DMS153 (cell line): ENCODE results near the gene ASIC3.

Experiments used
- DNase-seq: peaks from one replicate; lab custom pipeline; 2025; lab: John Stamatoyannopoulos, UW

ASIC3 gene

DNA sequence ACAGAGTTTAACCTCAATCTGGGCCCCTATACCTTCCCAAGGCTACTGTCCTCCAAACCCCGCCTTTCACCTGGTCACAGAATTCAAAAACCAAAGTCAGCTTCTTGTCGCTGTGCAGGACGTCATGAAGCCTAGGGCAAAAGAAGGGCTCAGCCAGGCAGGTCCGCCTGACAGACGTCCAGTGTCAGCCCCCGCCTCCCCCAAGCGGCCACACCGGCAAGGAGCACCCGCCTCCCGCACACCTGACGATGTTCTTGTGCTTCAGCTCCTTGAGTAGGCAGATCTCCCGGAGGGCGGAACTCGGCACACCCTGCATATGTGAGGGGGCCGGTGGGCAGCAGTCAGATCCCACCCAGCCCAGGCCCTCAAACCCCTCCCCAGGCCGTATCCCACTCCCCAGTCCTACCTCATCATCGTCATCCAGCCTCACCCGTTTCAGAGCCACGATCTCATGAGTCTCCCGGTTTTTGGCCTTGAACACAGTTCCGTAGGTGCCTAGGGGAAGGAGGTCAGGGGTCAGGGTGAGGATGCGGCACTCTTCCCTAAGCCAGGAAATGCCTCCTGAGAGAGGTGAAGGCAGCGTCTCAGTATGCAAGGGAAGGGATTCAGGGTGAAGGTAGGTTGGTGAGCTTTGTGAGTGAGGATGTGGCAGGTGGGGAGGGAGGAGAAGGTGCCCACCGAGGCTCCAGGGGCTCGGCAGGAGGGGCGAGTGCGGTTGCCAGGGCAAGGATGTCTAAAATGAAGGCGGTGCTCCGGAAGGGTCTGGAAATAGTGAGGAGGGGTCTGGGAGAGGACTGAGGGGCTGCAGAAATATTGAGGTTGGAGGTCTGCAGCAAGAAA is 8.6 kb downstream of the ASIC3 start:
- DNase-seq: no peak

DNA sequence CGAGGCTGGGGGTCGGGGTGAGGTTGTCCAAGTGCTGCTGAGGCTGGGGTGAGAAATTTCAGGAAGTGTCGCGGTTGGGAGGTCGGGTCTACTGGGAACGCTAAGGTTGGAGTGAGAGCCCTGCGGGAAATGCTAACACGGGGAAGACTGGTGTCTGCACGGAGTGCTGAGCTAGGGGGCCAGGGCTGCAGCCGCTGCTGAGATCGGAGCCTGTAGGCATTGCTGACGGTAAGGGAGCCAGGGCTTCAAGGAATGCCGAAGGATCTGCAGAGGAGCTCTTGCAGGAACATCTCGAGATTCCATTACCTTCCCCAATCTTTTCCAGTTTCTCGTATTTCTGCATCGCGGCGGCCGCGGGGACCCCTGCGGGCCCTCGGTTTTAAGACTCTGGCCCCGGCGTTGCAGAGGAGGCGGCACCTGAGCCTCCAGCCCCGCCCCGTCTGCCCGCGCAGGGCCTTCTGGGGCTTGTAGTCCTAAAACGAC is 9.2 kb downstream of the ASIC3 start, which contains the start of gene CDK5:
CDK5 (minus strand) TSS at position 392 of the 483 bp plus-strand sequence; CDS start at position 343, 49 bp downstream.
- no peak for DNase-seq

GRCh38 chr7:151057989-151058780 is 9.9 kb downstream of the ASIC3 start:
- DNase-seq: peak; percentile 100

GRCh38 chr7:151058781-151059366 is 10.5 kb downstream of the ASIC3 start:
- DNase-seq: no peak

GRCh38 chr7:151059367-151060112 is 11.2 kb downstream of the ASIC3 start, which contains the start of gene SLC4A2:
TSS of gene SLC4A2 (plus strand) at chr7:151059589. CDS start at chr7:151061988, 2,399 bp downstream.
- peak; percentile 8 for DNase-seq

- DNase-seq: no peak
Measured at GRCh38 chr7:151060113-151060415, 11.7 kb downstream of the ASIC3 start.

- DNase-seq: no peak
Measured at GRCh38 chr7:151060416-151061212, 12.3 kb downstream of the ASIC3 start.

- DNase-seq: no peak
Measured at GRCh38 chr7:151061213-151062110, 13.1 kb downstream of the ASIC3 start.

- no peak for DNase-seq
Measured at GRCh38 chr7:151062111-151062398, 13.7 kb downstream of the ASIC3 start.

DNA sequence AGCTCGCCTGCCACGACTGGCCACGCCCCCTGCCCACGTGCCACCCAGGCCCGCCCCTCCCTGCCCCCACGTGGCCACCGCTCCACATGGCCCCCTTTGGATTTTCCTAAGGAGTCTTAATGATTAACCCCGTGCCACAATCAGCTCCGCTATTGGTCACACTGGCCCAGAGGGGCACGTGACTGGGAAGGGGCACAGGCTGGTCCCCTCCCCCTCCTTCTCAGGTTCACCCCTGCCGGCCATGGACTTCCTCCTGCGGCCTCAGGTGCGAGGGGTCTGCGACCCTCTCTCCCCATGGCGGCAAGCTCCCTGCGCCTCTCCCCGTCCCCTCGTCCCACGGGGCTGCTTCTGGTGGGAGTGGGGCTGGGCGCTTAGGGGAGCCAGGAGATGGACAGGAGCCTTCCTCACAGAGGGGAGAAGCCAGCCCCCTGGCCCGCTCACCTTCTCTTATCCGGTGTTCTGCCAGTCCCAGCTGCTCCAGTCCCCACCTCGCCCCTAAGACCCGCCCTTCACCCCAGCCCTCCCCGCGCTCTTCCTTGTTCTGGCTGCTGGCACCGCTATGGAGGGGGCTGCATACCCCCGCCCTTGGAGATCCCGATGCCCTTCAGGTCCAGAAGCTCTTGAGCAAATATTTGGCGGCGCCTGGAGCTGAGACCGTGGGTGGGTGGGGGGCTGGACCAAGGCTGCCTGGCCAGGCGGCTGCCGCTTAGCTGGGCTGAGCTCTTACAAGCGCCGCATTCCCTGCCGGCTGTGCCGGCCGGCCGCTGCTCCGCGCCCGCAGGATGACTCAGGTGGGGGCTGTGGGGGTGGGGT is 14.3 kb downstream of the ASIC3 start:
- peak; percentile 1 for DNase-seq

- no peak for DNase-seq
Measured at GRCh38 chr7:151063212-151063561, 14.9 kb downstream of the ASIC3 start.

DNA sequence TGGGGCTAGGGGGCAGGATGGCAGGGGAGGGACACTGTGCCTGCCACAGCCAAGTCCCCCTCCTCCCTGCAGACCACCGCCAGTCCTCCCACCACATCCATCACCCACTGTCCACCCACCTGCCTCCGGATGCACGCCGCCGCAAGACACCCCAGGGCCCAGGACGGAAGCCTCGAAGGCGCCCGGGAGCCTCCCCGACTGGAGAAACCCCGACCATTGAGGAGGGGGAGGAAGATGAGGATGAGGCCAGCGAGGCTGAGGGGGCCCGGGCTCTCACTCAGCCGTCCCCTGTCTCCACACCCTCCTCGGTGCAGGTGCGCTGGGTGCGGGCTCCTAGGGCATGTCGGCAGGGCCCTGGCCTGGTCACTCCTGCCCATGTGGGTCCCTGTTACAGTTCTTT is 16.1 kb downstream of the ASIC3 start:
- no peak for DNase-seq

DNA sequence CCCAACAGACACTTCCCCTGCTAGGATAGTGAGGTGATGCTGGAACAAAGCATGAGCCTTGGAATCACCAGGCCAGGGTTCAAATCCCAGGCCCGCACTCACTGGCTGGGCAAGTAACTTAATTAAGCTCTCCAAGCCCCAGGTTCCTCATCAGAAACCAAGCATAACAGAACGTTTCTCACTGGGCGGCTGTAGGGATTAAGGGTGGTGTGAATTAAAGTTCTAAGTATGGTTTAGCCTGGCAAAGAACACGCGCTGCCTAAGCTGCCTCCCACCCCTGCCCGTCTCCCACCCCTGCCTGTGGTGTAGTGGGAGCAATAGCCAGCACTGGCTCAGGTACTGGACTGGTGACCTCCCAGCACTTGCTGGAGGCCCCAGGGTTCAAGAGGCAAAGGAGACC is 16.7 kb downstream of the ASIC3 start:
- no peak for DNase-seq

DNA sequence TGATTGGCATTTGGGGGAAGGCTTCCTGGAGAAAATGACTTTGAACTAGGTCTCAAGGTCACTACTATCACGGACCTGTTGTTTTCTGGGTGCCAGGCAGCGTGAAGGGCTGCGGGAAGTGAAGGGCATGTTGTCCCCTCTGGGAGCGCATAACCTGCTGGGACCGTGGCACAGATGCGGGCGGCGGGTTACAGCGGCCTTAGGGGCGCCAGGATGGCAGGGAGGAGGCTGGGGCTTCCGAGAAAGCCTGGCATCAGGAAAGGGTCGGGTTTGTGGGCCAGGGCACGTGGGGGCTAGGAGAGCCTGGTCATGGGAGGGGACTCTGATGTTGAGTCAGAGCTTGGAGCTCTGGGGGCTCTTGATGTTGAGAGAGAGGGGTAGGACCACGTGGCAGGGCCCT is 17.2 kb downstream of the ASIC3 start:
- DNase-seq: no peak

- DNase-seq: no peak
Measured at GRCh38 chr7:151066273-151066974, 18.1 kb downstream of the ASIC3 start.

- DNase-seq: no peak
Measured at GRCh38 chr7:151068069-151068773, 19.9 kb downstream of the ASIC3 start.

DNA sequence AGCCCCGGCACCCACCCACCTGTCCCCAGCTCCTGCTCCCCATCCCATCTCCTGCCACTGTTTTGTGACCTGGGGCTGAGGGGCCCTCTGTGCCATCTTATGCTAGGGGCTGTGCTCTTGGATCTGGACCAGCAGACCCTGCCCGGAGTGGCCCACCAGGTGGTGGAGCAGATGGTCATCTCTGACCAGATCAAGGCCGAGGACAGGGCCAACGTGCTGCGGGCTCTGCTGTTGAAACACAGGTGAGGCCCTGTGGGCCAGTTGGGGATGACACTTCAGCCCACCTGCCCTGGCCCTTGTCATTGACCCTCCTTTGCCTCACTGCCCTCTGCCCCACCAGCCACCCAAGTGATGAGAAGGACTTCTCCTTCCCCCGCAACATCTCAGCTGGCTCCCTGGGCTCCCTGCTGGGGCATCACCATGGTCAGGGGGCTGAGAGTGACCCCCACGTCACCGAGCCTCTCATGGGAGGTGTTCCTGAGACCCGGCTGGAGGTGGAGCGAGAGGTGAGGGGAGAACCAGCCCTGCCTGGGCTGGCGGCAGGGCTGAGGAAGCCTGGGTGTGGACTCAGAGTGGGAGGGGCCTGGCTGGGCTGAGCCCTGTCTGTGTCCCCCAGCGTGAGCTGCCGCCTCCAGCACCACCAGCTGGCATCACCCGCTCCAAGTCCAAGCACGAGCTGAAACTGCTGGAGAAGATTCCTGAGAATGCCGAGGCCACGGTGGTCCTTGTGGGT is 21.7 kb downstream of the ASIC3 start:
- no peak for DNase-seq

DNA sequence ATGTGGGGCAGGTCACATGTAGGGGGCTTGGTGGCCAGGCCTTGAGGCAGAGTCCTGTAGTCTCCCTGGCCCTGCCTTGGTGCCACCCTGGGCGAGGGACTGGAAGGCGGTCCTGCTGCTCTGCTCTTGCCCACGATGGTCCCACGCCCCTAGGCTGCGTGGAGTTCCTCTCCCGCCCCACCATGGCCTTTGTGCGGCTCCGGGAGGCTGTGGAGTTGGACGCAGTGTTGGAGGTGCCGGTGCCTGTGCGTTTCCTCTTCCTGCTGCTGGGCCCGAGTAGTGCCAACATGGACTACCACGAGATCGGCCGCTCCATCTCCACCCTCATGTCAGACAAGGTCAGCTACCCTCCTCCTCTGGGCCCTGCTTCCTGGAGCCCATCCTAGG is 22.2 kb downstream of the ASIC3 start:
- no peak for DNase-seq
